K562 (cell line): ENCODE results near the gene HEXIM1. TPM values are rescaled to one million over a fixed set of nuclear protein-coding genes. Genes with fewer than 3 reads are reported as not detected.

Experiments used
- BCL6 ChIP-seq: fragments of 250-450 bp; sonication (Bioruptor Pico); IDR thresholded peaks from 2 replicates; pipeline ENCODE4 v1.4.0; 2020
- ESRRA ChIP-seq: fragments of 450-650 bp; IDR thresholded peaks from 2 replicates; pipeline ENCODE4 v1.6.1; 2014; ENCODE audit warnings: low read depth, mild to moderate bottlenecking, moderate library complexity, borderline replicate concordance
- GABPB2 ChIP-seq: fragments of 250-450 bp; sonication (Bioruptor Pico); conservative IDR thresholded peaks from 2 replicates; pipeline ENCODE4 v1.5.1; 2021; ENCODE audit warnings: mild to moderate bottlenecking
- MITF ChIP-seq: IDR thresholded peaks from 2 replicates; pipeline ENCODE4 v1.6.1; 2014; ENCODE audit warnings: antibody characterized with exemption
- SAP30 ChIP-seq: fragments of 200-600 bp; sonication (generic); IDR thresholded peaks from 2 replicates; pipeline ENCODE4 v1.6.1; 2012; ENCODE audit warnings: borderline replicate concordance, low read depth, mild to moderate bottlenecking, moderate library complexity, low read length, control low read depth, inconsistent platforms; ENCODE audit not compliant: insufficient read depth, poor library complexity, severe bottlenecking
- TCF15 ChIP-seq: fragments of 250-450 bp; sonication (Bioruptor Pico); IDR thresholded peaks from 2 replicates; pipeline ENCODE4 v1.8.0; 2022; ENCODE audit warnings: moderate library complexity, mild to moderate bottlenecking, inconsistent platforms
- TEAD2 ChIP-seq: fragments of 450-650 bp; IDR thresholded peaks from 2 replicates; pipeline ENCODE4 v1.6.1; 2016; ENCODE audit warnings: missing genetic modification characterization, control low read depth, missing compliant biosample characterization
- ZBTB49 ChIP-seq: sonication (generic); formaldehyde crosslinking; IDR thresholded peaks from 2 replicates; pipeline ENCODE4 v1.8.0; 2022; ENCODE audit warnings: missing genetic modification reagents, mild to moderate bottlenecking, borderline replicate concordance
- ZBTB9 ChIP-seq: fragments of 450-650 bp; formaldehyde crosslinking; IDR thresholded peaks from 2 replicates; pipeline ENCODE4 v1.4.0; 2020; ENCODE audit warnings: mild to moderate bottlenecking, moderate library complexity
- ZNF263 ChIP-seq: sonication (generic); formaldehyde crosslinking; IDR thresholded peaks from 2 replicates; pipeline ENCODE4 v1.8.0; 2022; ENCODE audit warnings: mild to moderate bottlenecking, missing genetic modification reagents, borderline replicate concordance
- ZNF3 ChIP-seq: fragments of 250-450 bp; sonication (Bioruptor Pico); IDR thresholded peaks from 2 replicates; pipeline ENCODE4 v1.5.0; 2021; ENCODE audit warnings: mild to moderate bottlenecking, moderate library complexity
- ZNF316 ChIP-seq: fragments of 450-650 bp; IDR thresholded peaks from 2 replicates; pipeline ENCODE4 v1.6.1; 2016
- ZNF696 ChIP-seq: fragments of 250-450 bp; sonication (Bioruptor Pico); conservative IDR thresholded peaks from 2 replicates; pipeline ENCODE4 v1.4.0; 2020; ENCODE audit warnings: mild to moderate bottlenecking, moderate library complexity
- ZNF77 ChIP-seq: fragments of 250-450 bp; sonication (Bioruptor Pico); IDR thresholded peaks from 2 replicates; pipeline ENCODE4 v1.5.0; 2020
- polyA plus RNA-seq, 8 experiments: library from polyadenylated mRNA; depleted of rRNA in 4 of 8; stranded (reverse) in 5 of 8; unstranded in 3 of 8; fragments of >200 nt; fragmentation: Nextera tagmentation in 2 of 8; fragmentation: Illumina TruSeq in 1 of 8; extraction: Ambion mirVana in 2 of 8; extraction: Trizol in 1 of 8; gene quantifications; 2 replicates each; pipeline versions ENCODE4 v1.2.1 to v1.2.3, GENCODE V29; 2011 to 2014; ENCODE audit warnings: inconsistent platforms in 1 of 8, missing spikeins in 1 of 8
- total RNA-seq, 7 experiments: library from RNA; depleted of rRNA in 6 of 7; stranded (reverse); fragments of >200 nt in 6 of 7; fragmentation: Illumina TruSeq in 2 of 7; extraction: Trizol in 2 of 7; gene quantifications; 2 replicates each; pipeline versions ENCODE4 v1.2.1 to v1.2.3, GENCODE V29; 2011 to 2021; ENCODE audit warnings: low replicate concordance in 1 of 7

The HEXIM1 gene
- total and polyA plus RNA-seq, 9 of the 15 experiments (the other 6 are each of a cell fraction or from before 2014, with no cell fraction given): 1.4 to 28.3 (median 9.1) TPM

GRCh38 chr17:45148183-45149036 lies at the start of gene HEXIM1 (continued):
- TF ChIP-seq GABPB2 (CRISPR knock-in tag): peak; percentile 92
- 0 out of 2 replicates have a peak, but pooled peaks have one; percentile 3 for TF ChIP-seq ZNF316
- TF ChIP-seq ZNF77: peak; percentile 15; the same call in 1 of the 2 replicates
- 0 out of 2 replicates have a peak, but pooled peaks have one; percentile 63 for TF ChIP-seq BCL6 (CRISPR knock-in tag)
- TF ChIP-seq ZBTB9 (CRISPR knock-in tag): peak; percentile 96
- peak; percentile 33; the same call in 1 of the 2 replicates for TF ChIP-seq ESRRA
- TF ChIP-seq ZNF3 (CRISPR knock-in tag): no peak
- no peak for TF ChIP-seq ZBTB49 (CRISPR knock-in tag)
- TF ChIP-seq TEAD2 (tag): no peak
- TF ChIP-seq TCF15 (CRISPR knock-in tag): no peak
- no peak for TF ChIP-seq SAP30
- TF ChIP-seq ZNF696 (CRISPR knock-in tag): peak; percentile 80; the same call in 1 of the 2 replicates
- TF ChIP-seq MITF: no peak
- peak; percentile 100 for TF ChIP-seq ZNF263 (CRISPR knock-in tag)
